Keratinocyte (primary cell): ENCODE data around the gene KMO. TPM values are rescaled to one million over a fixed set of nuclear protein-coding genes. Genes with fewer than 3 reads are reported as not detected.

Experiments
- DNase-seq: peaks from one replicate; pipeline ENCODE4 v3.0.0-alpha.2; 2011; ENCODE audit warnings: low read depth, missing footprints, low spot score
- FAIRE-seq: peaks from 2 replicates; lab custom pipeline; 2011; peaks lifted over from hg19 to GRCh38; lab: Jason Lieb, UNC
- H2AFZ ChIP-seq: 2 replicates; pipeline ENCODE4 v1.6.0; 2012; ENCODE audit warnings: low read length, control low read depth, inconsistent platforms; ENCODE audit not compliant: control insufficient read depth
- H3K27ac ChIP-seq: 2 replicates; pipeline ENCODE4 v1.5.1; 2011; ENCODE audit warnings: low read length; ENCODE audit not compliant: control insufficient read depth, insufficient read depth
- H3K27me3 ChIP-seq: 3 replicates; pipeline ENCODE4 v1.6.0; 2011; ENCODE audit warnings: low read length; ENCODE audit not compliant: control insufficient read depth, insufficient read depth; ENCODE audit errors: extremely low read depth
- H3K36me3 ChIP-seq, 2 experiments: 2 replicates in 1 of 2; 3 replicates in 1 of 2; pipeline ENCODE4 v1.5.1; 2011; ENCODE audit warnings: low read length in 2 of 2, mild to moderate bottlenecking in 1 of 2; ENCODE audit not compliant: control insufficient read depth in 2 of 2, insufficient read depth in 2 of 2; ENCODE audit errors: extremely low read depth in 1 of 2
- H3K4me1 ChIP-seq: 3 replicates; pipeline ENCODE4 v1.5.1; 2011; ENCODE audit warnings: low read length; ENCODE audit not compliant: control insufficient read depth, insufficient read depth; ENCODE audit errors: extremely low read depth
- H3K4me2 ChIP-seq: 3 replicates; pipeline ENCODE4 v1.6.0; 2011; ENCODE audit warnings: low read depth, low read length; ENCODE audit not compliant: control insufficient read depth, insufficient read depth; ENCODE audit errors: extremely low read depth
- H3K4me3 ChIP-seq, 3 experiments: fragments of 200-600 bp in 1 of 3; sonication (generic) in 1 of 3; 2 replicates in 2 of 3; 3 replicates in 1 of 3; pipeline ENCODE4 v1.5.1; 2011 to 2016; ENCODE audit warnings: low read length in 3 of 3, mild to moderate bottlenecking in 3 of 3, control low read depth in 2 of 3, inconsistent platforms in 1 of 3, low read depth in 1 of 3, mixed read lengths in 1 of 3, mixed run types in 1 of 3, moderate library complexity in 1 of 3; ENCODE audit not compliant: control insufficient read depth in 2 of 3, insufficient read depth in 2 of 3; ENCODE audit errors: extremely low read depth in 1 of 3
- H3K79me2 ChIP-seq: 2 replicates; pipeline ENCODE4 v1.6.0; 2012; ENCODE audit warnings: low read length; ENCODE audit not compliant: control insufficient read depth, insufficient read depth
- H3K9ac ChIP-seq: 3 replicates; pipeline ENCODE4 v1.6.0; 2011; ENCODE audit warnings: low read length; ENCODE audit not compliant: control insufficient read depth, insufficient read depth; ENCODE audit errors: extremely low read depth
- H3K9me1 ChIP-seq: 3 replicates; pipeline ENCODE4 v1.6.0; 2011; ENCODE audit warnings: low read length; ENCODE audit not compliant: control insufficient read depth, insufficient read depth; ENCODE audit errors: extremely low read depth
- H3K9me3 ChIP-seq: 2 replicates; pipeline ENCODE4 v1.5.1; 2012; ENCODE audit warnings: low read depth, low read length; ENCODE audit not compliant: control insufficient read depth
- H4K20me1 ChIP-seq: 3 replicates; pipeline ENCODE4 v1.6.0; 2011; ENCODE audit warnings: low read length; ENCODE audit not compliant: control insufficient read depth, insufficient read depth; ENCODE audit errors: extremely low read depth
- CTCF ChIP-seq, 3 experiments: IDR thresholded peaks in 1 of 3; conservative IDR thresholded peaks in 1 of 3; optimal IDR thresholded peaks in 1 of 3; 2 replicates in 2 of 3; 3 replicates in 1 of 3; pipeline versions ENCODE3 to v1.5.1; 2011; ENCODE audit warnings: low read length in 3 of 3, mild to moderate bottlenecking in 3 of 3, moderate library complexity in 2 of 3, control low read depth in 1 of 3, inconsistent platforms in 1 of 3; ENCODE audit not compliant: insufficient read depth in 2 of 3; ENCODE audit errors: extremely low read depth in 1 of 3
- EZH2 ChIP-seq: IDR thresholded peaks from one replicate; pipeline ENCODE4 v1.6.1; 2012; ENCODE audit warnings: inconsistent platforms, mild to moderate bottlenecking, low read length, moderate library complexity
- dilution Hi-C: fragments of 300-500 bp; cut with MboI; formaldehyde crosslinking; loops from one replicate; pipeline ENCODE4 v1.7.0; 2020; ENCODE audit warnings: low sequenced_read_pairs; ENCODE audit not compliant: extremely low pct_ligation_motif_present
- polyA plus RNA-seq, 5 experiments: library from polyadenylated mRNA; depleted of rRNA in 3 of 5; stranded (reverse) in 3 of 5; stranded (forward) in 1 of 5; unstranded in 1 of 5; fragments of >200 nt; gene quantifications; 1 replicate in 1 of 5; 2 replicates in 3 of 5; 3 replicates in 1 of 5; pipeline versions ENCODE4 v1.2.1 to v1.2.3, GENCODE V29; 2011 to 2012; ENCODE audit warnings: missing spikeins in 2 of 5, low read depth in 1 of 5, low replicate concordance in 1 of 5

The KMO gene
- polyA plus RNA-seq, 1 donor (not counting 4 experiments of a cell fraction or from before 2014, with no cell fraction given), result 4.7 TPM

DNA sequence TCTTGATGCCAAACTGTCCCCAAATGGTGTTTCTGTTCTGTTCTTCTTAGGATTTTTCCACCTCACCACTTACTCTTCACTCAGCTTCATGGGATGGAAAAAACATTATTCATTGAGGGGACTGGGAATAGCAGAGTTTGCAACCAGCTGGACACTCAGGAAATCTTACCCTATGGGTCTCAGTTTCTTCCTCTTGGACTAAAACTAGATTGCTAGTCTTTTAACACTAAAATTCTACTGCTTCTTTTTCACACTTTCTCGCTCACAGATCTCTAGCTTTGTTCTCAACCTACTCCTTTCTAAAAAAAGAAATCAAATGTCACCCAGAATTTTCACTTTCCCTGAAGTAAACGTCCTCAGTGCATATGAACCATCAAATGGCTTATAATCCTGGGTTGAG, 4.8 kb downstream of the KMO start:
- Histone ChIP-seq H3K9me1 (no peaks in the 10 kb centered on the region), H3K9me3 (no peaks in the 10 kb centered on the region), H3K27ac (no peak overlapping the region), H3K4me1 (peaks cover 9% of the 10 kb centered on the region), H3K27me3 (no peaks in the 10 kb centered on the region), H3K9ac (no peak overlapping the region), H3K4me2 (no peak overlapping the region), H4K20me1 (no peaks in the 10 kb centered on the region), H3K79me2 (no peaks in the 10 kb centered on the region), H2AFZ (no peak overlapping the region), H3K4me3 (no peak overlapping the region), H3K36me3 (no peaks in the 10 kb centered on the region)
- TF ChIP-seq EZH2 (no peak), CTCF (optimal IDR thresholded peaks at IDR 0.05 in 1 of 3, IDR thresholded peaks at IDR 0.05 in 1 of 3, conservative IDR thresholded peaks at IDR 0.05 in 1 of 3; ENCODE audit: extremely low read depth in 1 of 3, insufficient read depth in 2 of 3, low read length in 3 of 3) (no peak)
- no peak for DNase-seq
- dilution Hi-C loops, result no loop called here
- no peak for FAIRE-seq

DNA sequence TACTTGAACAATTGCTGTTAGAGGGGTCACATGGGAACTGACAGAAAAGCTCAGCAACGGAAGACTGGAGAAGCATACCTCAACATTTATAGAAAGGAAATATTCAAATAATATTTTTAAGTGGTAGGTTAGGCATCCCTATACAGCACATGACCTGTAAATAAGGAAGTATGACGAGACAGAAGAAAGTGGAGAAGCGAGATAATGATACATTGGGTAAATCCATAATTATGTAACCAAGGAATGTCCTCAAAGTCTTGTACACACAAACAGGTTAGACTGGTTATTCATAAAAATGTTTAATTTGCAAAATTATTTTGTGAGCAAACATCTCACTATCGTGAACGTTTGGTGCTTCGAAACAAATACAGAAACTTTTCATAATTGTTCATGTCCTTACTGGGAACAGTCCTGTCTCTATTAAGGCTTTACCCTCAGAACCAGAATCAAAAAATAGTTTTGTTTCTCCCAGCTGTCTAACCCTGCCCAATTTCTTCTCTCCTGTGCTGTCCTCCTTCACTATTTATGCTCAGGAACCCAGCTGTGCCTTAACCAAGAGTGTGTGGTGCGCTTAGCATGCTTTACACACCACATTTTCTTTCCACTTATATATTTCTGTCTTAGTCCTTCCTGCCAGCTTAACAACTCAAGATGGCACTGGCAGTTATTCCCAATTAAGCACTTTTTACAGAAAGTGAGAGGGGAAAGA, 10.2 kb downstream of the KMO start:
- no peaks in the 10 kb centered on the region for H4K20me1 ChIP-seq
- H3K4me1 ChIP-seq, result no peaks in the 10 kb centered on the region
- DNase-seq, result no peak
- no peaks in the 10 kb centered on the region for H3K36me3 ChIP-seq
- no peaks in the 10 kb centered on the region for H3K9me3 ChIP-seq
- no peak overlapping the region for H3K27ac ChIP-seq
- H3K79me2 ChIP-seq, result no peaks in the 10 kb centered on the region
- no peak for FAIRE-seq
- H3K4me3 ChIP-seq, result no peak overlapping the region
- dilution Hi-C loops, result no loop called here
- no peak overlapping the region for H3K9ac ChIP-seq
- no peaks in the 10 kb centered on the region for H3K9me1 ChIP-seq
- peak overlapping the region; percentile 45 for H2AFZ ChIP-seq
- TF ChIP-seq EZH2 (no peak), CTCF (optimal IDR thresholded peaks at IDR 0.05 in 1 of 3, IDR thresholded peaks at IDR 0.05 in 1 of 3, conservative IDR thresholded peaks at IDR 0.05 in 1 of 3; ENCODE audit: extremely low read depth in 1 of 3, insufficient read depth in 2 of 3, low read length in 3 of 3) (no peak)
- no peaks in the 10 kb centered on the region for H3K27me3 ChIP-seq
- no peak overlapping the region for H3K4me2 ChIP-seq
